ENCODE measurements around the gene MTOR.

The MTOR gene

GRCh38 chr1:11289064-11289463 is 26.7 kb upstream of the MTOR start:
- no peak for TF ChIP-seq CTCF (IDR thresholded peaks at IDR 0.05; ENCODE audit: borderline replicate concordance, control extremely low read depth, extremely low read depth, insufficient read depth, missing control alignments)
- DNase-seq (ENCODE audit: low spot score), result no peak
- in situ Hi-C loops (cut with MboI; ENCODE audit: low sequenced_read_pairs, unreplicated experiment), result no loop called here

- in situ Hi-C loops (cut with MboI; ENCODE audit: low sequenced_read_pairs, unreplicated experiment), result no loop called here
- DNase-seq (ENCODE audit: low spot score), result no peak
- no peak for TF ChIP-seq CTCF (IDR thresholded peaks at IDR 0.05; ENCODE audit: borderline replicate concordance, control extremely low read depth, extremely low read depth, insufficient read depth, missing control alignments)
Measured at GRCh38 chr1:11286735-11287410, 24.5 kb upstream of the MTOR start.

GRCh38 chr1:11285883-11286734 is 23.8 kb upstream of the MTOR start:
- in situ Hi-C loops (cut with MboI; ENCODE audit: low sequenced_read_pairs, unreplicated experiment), result no loop called here
- TF ChIP-seq CTCF (IDR thresholded peaks at IDR 0.05; ENCODE audit: borderline replicate concordance, control extremely low read depth, extremely low read depth, insufficient read depth, missing control alignments), result no peak
- DNase-seq (ENCODE audit: low spot score), result no peak

GRCh38 chr1:11284784-11285183 is 22.4 kb upstream of the MTOR start:
- DNase-seq (ENCODE audit: low spot score), result no peak
- TF ChIP-seq CTCF (IDR thresholded peaks at IDR 0.05; ENCODE audit: borderline replicate concordance, control extremely low read depth, extremely low read depth, insufficient read depth, missing control alignments), result no peak
- in situ Hi-C loops (cut with MboI; ENCODE audit: low sequenced_read_pairs, unreplicated experiment), result no loop called here

GRCh38 chr1:11283151-11283550 is 20.8 kb upstream of the MTOR start:
- no peak for TF ChIP-seq CTCF (IDR thresholded peaks at IDR 0.05; ENCODE audit: borderline replicate concordance, control extremely low read depth, extremely low read depth, insufficient read depth, missing control alignments)
- no peak for DNase-seq (ENCODE audit: low spot score)
- in situ Hi-C loops (cut with MboI; ENCODE audit: low sequenced_read_pairs, unreplicated experiment), result no loop called here

GRCh38 chr1:11281518-11282331 is 19.4 kb upstream of the MTOR start:
- DNase-seq (ENCODE audit: low spot score), result no peak

More at GRCh38 chr1:11281518-11282331, 19.4 kb upstream of the MTOR start:
- in situ Hi-C loops (cut with MboI; ENCODE audit: low sequenced_read_pairs, unreplicated experiment), result no loop called here
- no peak for TF ChIP-seq CTCF (IDR thresholded peaks at IDR 0.05; ENCODE audit: borderline replicate concordance, control extremely low read depth, extremely low read depth, insufficient read depth, missing control alignments)

Measured in GM13976 (cell line).